ENCODE measurements around the gene ABI1. TPM values are rescaled to one million over a fixed set of nuclear protein-coding genes. Genes with fewer than 3 reads are reported as not detected.

Gene ABI1
- total and polyA plus RNA-seq, 2 of the 13 experiments (the other 11 are each of a cell fraction or from before 2014, with no cell fraction given), result 20.9 to 22.9 TPM

GRCh38 chr10:26733750-26734568 is 126.8 kb downstream of the ABI1 start (continued):
- TF ChIP-seq RXRB (CRISPR knock-in tag; IDR thresholded peaks at IDR 0.05; ENCODE audit: borderline replicate concordance), result peak; percentile 86
- no peak for TF ChIP-seq ELK4 (CRISPR knock-in tag; IDR thresholded peaks at IDR 0.05; ENCODE audit: borderline replicate concordance)
- TF ChIP-seq ZSCAN5A (CRISPR knock-in tag; IDR thresholded peaks at IDR 0.05; ENCODE audit: borderline replicate concordance), result peak; percentile 25; the same call in 1 of the 2 replicates
- no peak for TF ChIP-seq ZNF816 (CRISPR knock-in tag; IDR thresholded peaks at IDR 0.05; ENCODE audit: borderline replicate concordance)
- no peak for TF ChIP-seq KLF6 (CRISPR knock-in tag; IDR thresholded peaks at IDR 0.05)
- peak; percentile 86 for TF ChIP-seq ZNF609 (CRISPR knock-in tag; IDR thresholded peaks at IDR 0.05; ENCODE audit: borderline replicate concordance)
- no peak for TF ChIP-seq TRIM22 (IDR thresholded peaks at IDR 0.05)
- TF ChIP-seq GATA4 (IDR thresholded peaks at IDR 0.05; ENCODE audit: borderline replicate concordance, low read depth), result no peak
- TF ChIP-seq ZNF136 (CRISPR knock-in tag; IDR thresholded peaks at IDR 0.05; ENCODE audit: low read depth), result no peak
- TF ChIP-seq SNAI1 (CRISPR knock-in tag; IDR thresholded peaks at IDR 0.05; ENCODE audit: borderline replicate concordance), result no peak
